Tibial nerve (tissue), 4 donors: ENCODE results near the gene FHDC1. TPM values are rescaled to one million over a fixed set of nuclear protein-coding genes. Genes with fewer than 3 reads are reported as not detected.
A peak's percentile ranks its signal among the peaks of the same experiment; 100 is the strongest.

Experiments used
- DNase-seq, 2 donors: peaks; one replicate each; pipeline ENCODE4 v3.0.0-alpha.2; 2019; ENCODE audit warnings: low spot score in 2 of 2
- H3K27ac ChIP-seq, 4 donors: fragments of 200-600 bp; sonication (generic) in 3 of 4; one replicate each; pipeline ENCODE4 v1.5.1; 2017 to 2019; ENCODE audit warnings: mild to moderate bottlenecking in 1 of 4
- H3K27me3 ChIP-seq, 2 donors: fragments of 200-600 bp; sonication (generic) in 1 of 2; one replicate each; pipeline versions ENCODE4 v1.5.1 to v1.6.0; 2017 to 2019
- H3K36me3 ChIP-seq, 3 donors: fragments of 200-600 bp; sonication (generic); one replicate each; pipeline ENCODE4 v1.5.1; 2018 to 2019
- H3K4me1 ChIP-seq, 4 donors: fragments of 200-600 bp; sonication (generic) in 3 of 4; one replicate each; pipeline ENCODE4 v1.5.1; 2017 to 2019
- H3K4me3 ChIP-seq, 4 donors: fragments of 200-600 bp; sonication (generic) in 3 of 4; one replicate each; pipeline ENCODE4 v1.5.1; 2017 to 2019; ENCODE audit warnings: mild to moderate bottlenecking in 1 of 4, moderate library complexity in 1 of 4
- H3K9me3 ChIP-seq, 4 donors: fragments of 200-600 bp; sonication (generic) in 3 of 4; one replicate each; pipeline ENCODE4 v1.5.1; 2017 to 2019
- EP300 ChIP-seq, 2 donors: sonication (generic); formaldehyde crosslinking; IDR thresholded peaks; one replicate each; pipeline ENCODE4 v1.6.1; 2017; ENCODE audit warnings: antibody characterized with exemption in 2 of 2, mild to moderate bottlenecking in 1 of 2
- POLR2A ChIP-seq, 2 donors: fragments of 450-650 bp; IDR thresholded peaks; one replicate each; pipeline ENCODE4 v1.6.1; 2017; ENCODE audit warnings: antibody characterized with exemption in 2 of 2, mild to moderate bottlenecking in 2 of 2, moderate library complexity in 2 of 2
- WGBS, 2 donors: methylation state at CpG; one replicate each; pipeline ENCODE4 v1.1.5; 2018; 5-methylcytosine and 5-hydroxymethylcytosine counted together
- total RNA-seq, 4 donors: library from RNA; depleted of rRNA; stranded (reverse); fragments of >200 nt; gene quantifications; one replicate each; pipeline ENCODE4 v1.1.0, GENCODE V29; 2016
- TF ChIP-seq, protein P1 (sequence below), 5 experiments: fragments of 200-600 bp in 3 of 5; fragments of 450-650 bp in 2 of 5; sonication (generic) in 3 of 5; IDR thresholded peaks; one replicate each; pipeline ENCODE4 v1.5.1; 2016 to 2019; ENCODE audit warnings: antibody characterized with exemption in 5 of 5, mild to moderate bottlenecking in 3 of 5, moderate library complexity in 2 of 5

Gene FHDC1
- total RNA-seq, 4 donors from 2014 or later, result 2.2 to 7.9 (median 6.1) TPM

DNA sequence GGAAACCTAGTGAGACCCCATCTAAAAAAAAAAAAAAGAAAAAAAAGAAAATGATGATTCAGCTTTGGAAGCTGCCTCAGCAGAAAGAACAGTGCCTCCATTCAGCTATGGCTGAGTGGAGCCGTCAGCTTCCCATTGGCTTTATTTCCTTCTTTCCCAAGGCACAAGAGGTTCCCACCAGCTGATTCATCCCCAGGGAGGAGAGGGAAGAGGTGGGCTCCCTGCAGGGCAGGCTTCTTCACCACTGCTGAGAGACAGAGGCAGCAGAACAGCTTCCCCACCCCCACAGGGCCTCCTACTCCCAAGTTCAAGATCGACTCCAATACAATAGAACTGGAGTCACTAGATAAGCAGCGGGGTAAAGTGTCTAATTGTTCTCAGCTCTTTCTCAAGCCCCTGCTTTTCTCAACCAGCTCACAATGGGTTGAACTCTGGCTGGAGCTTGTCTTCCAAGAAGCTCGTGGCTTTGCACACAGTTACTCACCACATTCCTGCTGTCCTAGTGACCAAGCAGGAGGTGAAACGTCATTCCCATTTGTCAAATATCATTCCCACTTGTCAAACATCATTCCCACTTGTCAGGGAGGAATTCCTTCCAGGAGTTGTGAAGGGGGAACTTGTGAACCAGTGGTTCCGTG, 47.8 kb downstream of the FHDC1 start:
- 31 to 46% methylated on average over 6 of the region's 6 CpGs for WGBS, 2 donors

GRCh38 chr4:152988721-152989553, 52.8 kb downstream of the FHDC1 start:
- Histone ChIP-seq H3K4me3 (no peak overlapping the region), H3K36me3 (no peaks in the 10 kb centered on the region), H3K4me1 (no peaks in the 10 kb centered on the region), H3K27me3 (no peaks in the 10 kb centered on the region), H3K9me3 (no peaks in the 10 kb centered on the region), H3K27ac (no peak overlapping the region)
- no peak for DNase-seq
- TF ChIP-seq POLR2A (IDR thresholded peaks at IDR 0.05) (no peak), EP300 (IDR thresholded peaks at IDR 0.05) (no peak)
- TF ChIP-seq, protein P1, sequence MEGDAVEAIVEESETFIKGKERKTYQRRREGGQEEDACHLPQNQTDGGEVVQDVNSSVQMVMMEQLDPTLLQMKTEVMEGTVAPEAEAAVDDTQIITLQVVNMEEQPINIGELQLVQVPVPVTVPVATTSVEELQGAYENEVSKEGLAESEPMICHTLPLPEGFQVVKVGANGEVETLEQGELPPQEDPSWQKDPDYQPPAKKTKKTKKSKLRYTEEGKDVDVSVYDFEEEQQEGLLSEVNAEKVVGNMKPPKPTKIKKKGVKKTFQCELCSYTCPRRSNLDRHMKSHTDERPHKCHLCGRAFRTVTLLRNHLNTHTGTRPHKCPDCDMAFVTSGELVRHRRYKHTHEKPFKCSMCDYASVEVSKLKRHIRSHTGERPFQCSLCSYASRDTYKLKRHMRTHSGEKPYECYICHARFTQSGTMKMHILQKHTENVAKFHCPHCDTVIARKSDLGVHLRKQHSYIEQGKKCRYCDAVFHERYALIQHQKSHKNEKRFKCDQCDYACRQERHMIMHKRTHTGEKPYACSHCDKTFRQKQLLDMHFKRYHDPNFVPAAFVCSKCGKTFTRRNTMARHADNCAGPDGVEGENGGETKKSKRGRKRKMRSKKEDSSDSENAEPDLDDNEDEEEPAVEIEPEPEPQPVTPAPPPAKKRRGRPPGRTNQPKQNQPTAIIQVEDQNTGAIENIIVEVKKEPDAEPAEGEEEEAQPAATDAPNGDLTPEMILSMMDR (IDR thresholded peaks at IDR 0.05), result no peak
- 84 to 94% methylated on average over 4 of the region's 4 CpGs for WGBS, 2 donors

More for the DNA sequence above, 47.8 kb downstream of the FHDC1 start:
- DNase-seq, result no peak
- TF ChIP-seq POLR2A (IDR thresholded peaks at IDR 0.05) (no peak), EP300 (IDR thresholded peaks at IDR 0.05) (no peak)
- TF ChIP-seq, protein P1 (IDR thresholded peaks at IDR 0.05), result no peak
- Histone ChIP-seq H3K4me3 (no peak overlapping the region), H3K36me3 (peaks cover 0 to 4% (median 0%) of the 10 kb centered on the region in 3 donors), H3K27ac (peak overlapping the region in 1 of 4 donors; percentile 59), H3K27me3 (no peaks in the 10 kb centered on the region), H3K9me3 (no peaks in the 10 kb centered on the region), H3K4me1 (no peaks in the 10 kb centered on the region)

- TF ChIP-seq, protein P1 (IDR thresholded peaks at IDR 0.05), result no peak
- TF ChIP-seq EP300 (IDR thresholded peaks at IDR 0.05) (no peak), POLR2A (IDR thresholded peaks at IDR 0.05) (no peak)
These were observed 53.4 kb downstream of the FHDC1 start for GRCh38 chr4:152989554-152989970.

DNA sequence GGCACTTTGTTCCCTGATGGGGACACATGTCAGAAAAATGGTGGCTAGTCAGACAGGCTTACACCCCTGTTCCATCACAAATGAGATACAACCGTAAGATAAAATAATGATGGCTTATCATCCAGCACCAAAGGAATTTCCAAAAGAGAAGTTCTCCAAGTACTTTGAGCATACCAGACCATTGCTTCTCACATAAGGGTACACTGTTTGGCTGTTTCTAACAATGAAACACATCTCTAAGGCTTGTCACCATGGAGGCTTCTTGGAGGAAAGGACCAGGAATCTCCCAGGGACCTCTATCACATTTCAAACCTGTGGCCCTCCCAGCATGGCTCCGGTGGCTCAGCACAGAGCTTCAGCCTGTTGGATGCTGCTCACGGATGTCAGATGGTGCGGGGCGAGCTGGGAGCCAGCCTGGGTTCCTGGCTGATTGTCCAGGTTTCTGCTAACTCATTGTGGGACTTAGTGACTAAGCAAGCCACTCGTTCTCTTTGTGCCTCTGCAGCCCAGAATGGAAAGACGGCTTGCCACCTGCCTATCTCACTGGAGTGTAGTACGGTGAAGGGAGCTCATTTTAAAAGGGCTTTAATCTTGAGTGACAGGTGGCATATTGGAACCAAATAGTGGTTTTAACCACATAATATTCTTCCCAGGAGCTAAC, 54.5 kb downstream of the FHDC1 start:
- no peak overlapping the region for H3K4me3 ChIP-seq
- no peaks in the 10 kb centered on the region for H3K9me3 ChIP-seq
- no peaks in the 10 kb centered on the region for H3K27me3 ChIP-seq
- H3K27ac ChIP-seq, result no peak overlapping the region
- no peak for DNase-seq
- TF ChIP-seq, protein P1 (IDR thresholded peaks at IDR 0.05), result no peak
- H3K4me1 ChIP-seq, result no peaks in the 10 kb centered on the region
- no peaks in the 10 kb centered on the region for H3K36me3 ChIP-seq
- 73 to 83% methylated on average over 8 of the region's 8 CpGs for whole genome bisulfite sequencing, 2 donors

More at GRCh38 chr4:152989554-152989970, 53.4 kb downstream of the FHDC1 start:
- H3K27me3 ChIP-seq, result no peaks in the 10 kb centered on the region
- no peak for DNase-seq
- H3K4me3 ChIP-seq, result no peak overlapping the region
- no peaks in the 10 kb centered on the region for H3K4me1 ChIP-seq
- 39 to 91% methylated on average over 3 of the region's 3 CpGs for WGBS, 2 donors
- no peak overlapping the region for H3K27ac ChIP-seq
- no peaks in the 10 kb centered on the region for H3K9me3 ChIP-seq
- no peaks in the 10 kb centered on the region for H3K36me3 ChIP-seq

DNA sequence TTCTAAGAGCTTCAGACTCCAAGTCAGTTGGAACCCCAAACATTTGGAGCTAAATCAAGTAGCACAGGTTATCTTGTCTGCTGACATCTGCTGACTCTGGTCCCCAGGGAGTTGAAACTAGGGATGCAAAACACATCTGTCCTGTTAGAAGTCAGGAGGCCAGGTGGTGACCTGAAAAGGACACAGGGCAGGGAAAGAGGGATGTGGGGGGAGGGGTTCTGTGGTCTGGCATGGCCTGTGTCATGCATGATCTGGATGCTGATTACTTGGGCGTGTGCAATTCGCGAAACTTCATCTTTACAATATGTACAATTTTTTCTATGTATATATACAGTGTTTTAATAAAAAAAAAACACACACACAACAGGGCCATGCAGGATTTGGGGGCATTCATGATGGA, 55.3 kb downstream of the FHDC1 start:
- WGBS, 2 donors, result 75 to 92% methylated on average over 3 of the region's 3 CpGs
- H3K4me1 ChIP-seq, result no peaks in the 10 kb centered on the region
- no peak for DNase-seq
- H3K9me3 ChIP-seq, result no peaks in the 10 kb centered on the region
- no peak for TF ChIP-seq EP300 (IDR thresholded peaks at IDR 0.05)
- TF ChIP-seq POLR2A (IDR thresholded peaks at IDR 0.05), result no peak
- H3K4me3 ChIP-seq, result no peak overlapping the region
- no peaks in the 10 kb centered on the region for H3K27me3 ChIP-seq
- H3K36me3 ChIP-seq, result no peaks in the 10 kb centered on the region
- H3K27ac ChIP-seq, result no peak overlapping the region
